ENCODE measurements around the gene DCC.

- TF ChIP-seq CTCF (IDR thresholded peaks at IDR 0.05) (no peak), POLR2A (IDR thresholded peaks at IDR 0.05) (no peak), EP300 (IDR thresholded peaks at IDR 0.05) (no peak)
These were observed 360.1 kb downstream of the DCC start for GRCh38 chr18:52700116-52700515.

All from tibial nerve (tissue), 4 donors.